GM12872 (cell line): ENCODE measurements around the gene HOXD1.

Source experiments
- TF ChIP-seq, protein P1 (sequence below): IDR thresholded peaks from 3 replicates; pipeline ENCODE4 v1.5.1; 2011; ENCODE audit warnings: low read depth, mild to moderate bottlenecking, low read length, moderate library complexity; ENCODE audit not compliant: insufficient read depth

Gene HOXD1

DNA sequence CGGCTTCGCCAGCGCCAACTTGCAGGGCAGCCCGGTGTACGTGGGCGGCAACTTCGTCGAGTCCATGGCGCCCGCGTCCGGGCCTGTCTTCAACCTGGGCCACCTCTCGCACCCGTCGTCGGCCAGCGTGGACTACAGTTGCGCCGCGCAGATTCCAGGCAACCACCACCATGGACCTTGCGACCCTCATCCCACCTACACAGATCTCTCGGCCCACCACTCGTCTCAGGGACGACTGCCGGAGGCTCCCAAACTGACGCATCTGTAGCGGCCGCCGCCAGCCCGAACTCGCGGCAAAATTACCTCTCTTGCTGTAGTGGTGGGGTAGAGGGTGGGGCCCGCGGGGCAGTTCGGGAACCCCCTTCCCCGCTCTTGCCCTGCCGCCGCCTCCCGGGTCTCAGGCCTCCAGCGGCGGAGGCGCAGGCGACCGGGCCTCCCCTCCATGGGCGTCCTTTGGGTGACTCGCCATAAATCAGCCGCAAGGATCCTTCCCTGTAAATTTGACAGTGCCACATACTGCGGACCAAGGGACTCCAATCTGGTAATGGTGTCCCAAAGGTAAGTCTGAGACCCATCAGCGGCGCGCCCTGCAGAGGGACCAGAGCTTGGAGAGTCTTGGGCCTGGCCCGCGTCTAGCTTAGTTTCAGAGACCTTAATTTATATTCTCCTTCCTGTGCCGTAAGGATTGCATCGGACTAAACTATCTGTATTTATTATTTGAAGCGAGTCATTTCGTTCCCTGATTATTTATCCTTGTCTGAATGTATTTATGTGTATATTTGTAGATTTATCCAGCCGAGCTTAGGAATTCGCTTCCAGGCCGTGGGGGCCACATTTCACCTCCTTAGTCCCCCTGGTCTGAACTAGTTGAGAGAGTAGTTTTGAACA is 16.2 kb upstream of the HOXD1 start:
- TF ChIP-seq, protein P1, sequence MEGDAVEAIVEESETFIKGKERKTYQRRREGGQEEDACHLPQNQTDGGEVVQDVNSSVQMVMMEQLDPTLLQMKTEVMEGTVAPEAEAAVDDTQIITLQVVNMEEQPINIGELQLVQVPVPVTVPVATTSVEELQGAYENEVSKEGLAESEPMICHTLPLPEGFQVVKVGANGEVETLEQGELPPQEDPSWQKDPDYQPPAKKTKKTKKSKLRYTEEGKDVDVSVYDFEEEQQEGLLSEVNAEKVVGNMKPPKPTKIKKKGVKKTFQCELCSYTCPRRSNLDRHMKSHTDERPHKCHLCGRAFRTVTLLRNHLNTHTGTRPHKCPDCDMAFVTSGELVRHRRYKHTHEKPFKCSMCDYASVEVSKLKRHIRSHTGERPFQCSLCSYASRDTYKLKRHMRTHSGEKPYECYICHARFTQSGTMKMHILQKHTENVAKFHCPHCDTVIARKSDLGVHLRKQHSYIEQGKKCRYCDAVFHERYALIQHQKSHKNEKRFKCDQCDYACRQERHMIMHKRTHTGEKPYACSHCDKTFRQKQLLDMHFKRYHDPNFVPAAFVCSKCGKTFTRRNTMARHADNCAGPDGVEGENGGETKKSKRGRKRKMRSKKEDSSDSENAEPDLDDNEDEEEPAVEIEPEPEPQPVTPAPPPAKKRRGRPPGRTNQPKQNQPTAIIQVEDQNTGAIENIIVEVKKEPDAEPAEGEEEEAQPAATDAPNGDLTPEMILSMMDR = no peak

DNA sequence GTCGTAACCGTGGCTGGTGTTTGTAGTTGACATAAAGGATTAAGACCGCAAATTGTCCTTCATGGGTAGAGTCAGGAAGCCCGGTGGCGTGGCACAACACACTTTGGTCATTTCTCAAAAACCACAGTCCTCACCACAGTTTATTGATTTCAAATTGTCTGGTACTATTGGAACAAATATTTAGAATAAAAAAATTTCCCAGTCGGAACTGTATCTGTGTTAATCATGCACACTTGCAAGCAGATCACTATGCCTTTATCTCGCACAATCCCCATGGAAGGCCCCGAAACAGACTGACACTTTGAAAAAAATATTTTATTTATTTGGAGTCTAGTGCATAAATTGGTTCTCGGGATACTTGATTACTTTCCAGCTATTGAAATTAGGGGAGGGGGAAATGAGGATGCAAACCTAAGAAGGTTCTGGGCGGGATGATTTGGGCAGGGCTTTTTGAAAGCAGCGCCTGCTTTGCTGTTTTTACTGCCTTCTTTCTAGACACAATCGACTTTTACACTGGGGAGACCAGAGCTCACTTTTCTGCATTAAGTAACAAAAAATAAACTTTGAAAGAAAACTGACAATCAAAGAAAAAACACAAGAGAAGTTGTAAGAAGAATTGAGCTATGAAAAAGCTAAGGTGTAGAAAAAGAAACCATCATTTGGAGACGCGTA is 15.4 kb upstream of the HOXD1 start:
- TF ChIP-seq, protein P1 = no peak

DNA sequence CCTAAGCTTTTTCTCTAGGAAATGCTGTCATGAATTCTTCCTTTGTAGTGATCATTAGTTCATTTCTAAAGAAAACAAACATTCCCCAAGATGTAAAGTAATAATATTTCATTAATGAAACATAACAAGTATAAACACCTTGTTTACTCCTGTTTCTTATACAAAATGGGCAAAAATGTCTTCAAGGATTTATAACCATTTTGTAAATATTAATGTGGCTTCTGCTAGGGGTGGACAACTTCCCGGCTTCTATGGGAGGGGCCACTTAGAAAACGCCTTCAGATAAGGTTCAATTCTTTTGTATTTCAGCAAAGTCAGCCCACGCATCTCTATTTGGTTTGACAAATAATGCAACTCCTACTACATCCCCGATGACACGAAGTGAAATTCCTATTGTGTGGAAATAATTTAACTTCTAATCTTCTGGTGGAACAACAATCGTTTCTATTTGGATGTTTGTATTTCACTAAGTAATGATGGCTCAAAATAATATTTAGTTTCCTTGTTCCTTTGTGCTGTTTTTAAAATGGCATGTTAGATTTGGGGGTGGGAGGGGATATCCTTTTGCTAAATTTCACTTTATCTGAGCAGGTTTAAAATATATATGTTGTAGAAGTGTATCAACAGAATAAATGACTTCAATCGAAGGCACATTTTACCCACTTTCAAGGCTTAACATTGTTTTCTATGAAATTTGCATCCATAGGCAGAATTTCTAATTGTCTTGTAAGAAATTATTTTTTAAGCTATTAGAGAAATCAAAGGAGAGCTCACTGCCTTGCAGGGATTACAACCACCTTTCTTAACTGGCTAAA is 14.7 kb upstream of the HOXD1 start:
- TF ChIP-seq, protein P1 = no peak

DNA sequence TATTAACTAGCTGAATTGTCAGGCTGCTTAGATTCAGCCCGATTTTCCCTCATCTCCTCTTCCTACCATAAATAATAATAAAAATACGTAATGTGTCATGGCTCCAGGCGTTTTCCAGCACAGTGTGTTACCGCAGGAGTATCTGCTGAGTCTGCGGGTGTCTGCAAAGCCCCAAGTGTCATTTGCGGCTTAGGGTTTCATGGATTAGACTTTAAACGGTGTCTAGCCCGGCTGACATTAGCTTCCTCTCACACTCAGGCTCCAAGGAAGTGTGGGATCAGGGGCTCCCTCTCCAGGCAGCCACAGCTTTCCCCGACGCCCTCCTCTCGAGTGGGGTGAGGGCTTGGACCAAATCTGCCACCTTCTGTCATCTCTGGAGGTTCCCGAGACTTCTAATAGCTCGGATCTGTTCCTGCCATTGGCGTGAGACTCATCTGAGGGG is 14.1 kb upstream of the HOXD1 start:
- TF ChIP-seq, protein P1 = no peak

DNA sequence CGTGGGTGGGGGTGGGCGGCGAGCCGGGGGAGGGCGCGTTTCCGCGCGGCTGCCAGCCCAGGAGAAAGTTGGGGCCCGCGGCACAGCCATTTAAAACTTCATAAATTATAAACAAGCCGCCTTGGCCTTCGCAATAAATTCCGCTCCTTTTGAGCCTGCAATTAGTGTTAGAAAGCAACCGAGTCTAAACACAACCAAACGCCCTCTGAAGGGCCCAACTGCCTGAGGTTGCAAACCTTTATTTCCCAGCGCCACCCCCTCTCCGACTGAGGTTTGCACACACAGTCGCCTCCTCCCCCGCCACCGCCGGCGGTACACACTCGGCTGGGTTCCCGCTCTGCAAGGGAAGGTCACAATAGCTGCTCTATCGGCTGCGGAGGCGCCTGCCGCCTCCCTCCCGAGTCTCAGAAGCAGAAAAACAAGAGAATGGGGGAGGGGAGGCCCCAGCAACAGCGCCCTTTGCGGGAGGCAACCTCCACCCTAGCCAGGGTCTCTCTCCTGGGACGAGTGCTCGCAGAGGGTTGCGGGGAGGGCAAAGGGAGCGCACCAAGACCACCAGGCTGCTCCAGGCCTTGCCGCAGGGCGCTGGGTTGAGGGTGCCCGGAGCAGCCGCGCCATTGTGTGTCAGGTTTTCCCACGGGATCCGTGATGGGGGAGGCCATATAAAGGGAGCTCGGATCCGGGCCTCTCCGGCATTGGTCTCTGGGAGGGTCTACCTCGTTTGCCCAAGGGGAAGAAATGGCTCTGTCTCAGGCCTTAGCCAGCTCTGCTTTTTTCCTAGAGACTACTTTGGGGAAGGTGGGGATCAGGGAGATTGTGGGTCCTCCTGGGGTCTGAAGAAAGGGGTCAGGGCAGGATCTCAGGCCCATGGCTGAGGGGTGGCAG is 13.4 kb upstream of the HOXD1 start:
- TF ChIP-seq, protein P1 = no peak

DNA sequence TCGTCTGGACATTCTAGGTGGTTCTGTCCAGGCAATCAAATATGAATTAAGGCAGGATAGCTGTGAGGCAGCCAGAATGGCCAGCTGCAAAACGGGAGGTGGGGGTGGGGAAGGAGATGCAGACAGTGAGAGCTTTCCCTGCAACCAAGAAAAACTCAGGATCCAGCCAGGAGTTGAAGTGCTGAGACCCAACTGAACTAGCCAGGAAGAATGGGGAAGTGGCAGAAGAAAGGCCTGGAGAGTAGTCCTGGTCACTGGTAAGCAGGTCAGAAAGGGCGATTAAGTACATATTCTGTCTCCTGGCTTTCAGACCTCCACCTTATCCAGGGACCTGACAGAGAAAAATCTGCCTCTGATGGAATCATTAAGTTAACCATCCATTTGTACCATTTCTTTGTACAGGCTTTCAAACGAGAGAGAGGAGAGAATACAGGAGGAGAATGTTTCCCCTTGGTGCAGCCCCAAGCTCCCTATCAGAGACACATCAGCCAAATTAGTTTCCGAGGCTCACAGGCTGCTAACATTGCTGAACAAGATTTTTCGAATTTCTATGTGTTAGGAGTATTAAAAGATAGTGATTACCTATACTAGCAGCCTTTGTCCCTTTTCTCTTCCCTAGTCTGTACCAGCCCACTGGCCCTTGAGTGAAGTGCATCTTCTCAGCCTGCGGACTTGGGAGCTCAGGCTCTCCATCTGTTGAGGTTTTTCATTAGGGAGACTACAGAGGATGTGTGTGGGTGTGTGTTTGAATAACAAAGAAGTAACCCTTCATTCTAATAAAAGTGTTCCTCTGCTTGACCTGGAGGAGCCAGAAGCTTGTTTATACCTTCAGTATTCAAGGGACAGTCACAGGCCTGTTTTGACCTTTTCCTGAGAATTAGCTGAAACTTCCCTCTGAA is 12.5 kb upstream of the HOXD1 start:
- TF ChIP-seq, protein P1 = no peak
